Measurements from ENCODE around the gene KRT6B.

KRT6B gene

GRCh38 chr12:52396656-52397055 is 55.3 kb downstream of the KRT6B start:
- no peak overlapping the region for H3K4me3 ChIP-seq (ENCODE audit: low read depth, low read length)
- no peak for TF ChIP-seq CTCF (IDR thresholded peaks at IDR 0.05; ENCODE audit: borderline replicate concordance, insufficient read depth, low read depth, low read length)
